OCI-LY7 (cell line): ENCODE results near the gene PPM1H. TPM values are rescaled to one million over a fixed set of nuclear protein-coding genes. Genes with fewer than 3 reads are reported as not detected.

Experiments
- BruUV-seq: library from RNA; stranded (reverse); fragments of 400-500 nt; replicated peaks from 2 replicates; lab custom pipeline; 2021; lab: Mats Ljungman, UMichigan
- CTCF ChIA-PET: fragments of 300-600 bp; sonication (Branson Sonifier 250); formaldehyde crosslinking; loops from one replicate; lab custom pipeline; 2022; ENCODE audit warnings: antibody characterized with exemption; ENCODE audit not compliant: unreplicated experiment; lab: Charles Lee
- POLR2A ChIA-PET: fragments of 300-600 bp; sonication (Branson Sonifier 250); formaldehyde crosslinking; loops from one replicate; lab custom pipeline; 2022; ENCODE audit warnings: antibody characterized with exemption; lab: Charles Lee
- DNase-seq: peaks from one replicate; pipeline ENCODE4 v3.0.0-alpha.2; 2015; ENCODE audit warnings: low spot score
- H2AFZ ChIP-seq: fragments of 200-600 bp; sonication (generic), shearing (Covaris generic); 2 replicates; pipeline ENCODE4 v1.6.1; 2014; ENCODE audit warnings: mild to moderate bottlenecking, antibody characterized with exemption, low read length, moderate library complexity
- H3K27ac ChIP-seq: fragments of 200-600 bp; sonication (generic); 2 replicates; pipeline ENCODE4 v1.5.1; 2014; ENCODE audit warnings: mixed run types, low read depth, mild to moderate bottlenecking, moderate library complexity, low read length, inconsistent platforms; ENCODE audit not compliant: poor library complexity, severe bottlenecking
- H3K36me3 ChIP-seq: fragments of 200-600 bp; sonication (generic); 2 replicates; pipeline ENCODE4 v1.6.1; 2014; ENCODE audit warnings: mild to moderate bottlenecking, antibody characterized with exemption, low read length, moderate library complexity, mixed read lengths; ENCODE audit not compliant: insufficient read depth
- H3K4me1 ChIP-seq: fragments of 200-600 bp; sonication (generic); 2 replicates; pipeline ENCODE4 v1.5.1; 2014; ENCODE audit warnings: mild to moderate bottlenecking, low read length; ENCODE audit not compliant: insufficient read depth, poor library complexity, severe bottlenecking
- H3K4me2 ChIP-seq: fragments of 200-600 bp; sonication (generic); 2 replicates; pipeline ENCODE4 v1.6.1; 2014; ENCODE audit warnings: mild to moderate bottlenecking, low read length
- H3K4me3 ChIP-seq: fragments of 200-600 bp; sonication (generic); 2 replicates; pipeline ENCODE4 v1.5.1; 2014; ENCODE audit warnings: mild to moderate bottlenecking, low read depth, low read length; ENCODE audit not compliant: poor library complexity, severe bottlenecking
- H3K79me2 ChIP-seq: fragments of 200-600 bp; sonication (generic); 2 replicates; pipeline ENCODE4 v1.6.1; 2016; ENCODE audit warnings: low read depth, mild to moderate bottlenecking, low read length, moderate library complexity, mixed read lengths; ENCODE audit not compliant: insufficient read depth
- H3K9me2 ChIP-seq: fragments of 200-600 bp; sonication (generic); 2 replicates; pipeline ENCODE4 v1.6.1; 2016; ENCODE audit warnings: mild to moderate bottlenecking, low read length, mixed read lengths; ENCODE audit not compliant: insufficient read depth
- H3K9me3 ChIP-seq: fragments of 200-600 bp; sonication (generic); 2 replicates; pipeline ENCODE4 v1.6.1; 2014; ENCODE audit warnings: mild to moderate bottlenecking, mixed run types, low read length, mixed read lengths
- H4K20me1 ChIP-seq: fragments of 200-600 bp; sonication (generic); 2 replicates; pipeline ENCODE4 v1.6.1; 2014; ENCODE audit warnings: mild to moderate bottlenecking, antibody characterized with exemption, low read length, moderate library complexity, mixed read lengths; ENCODE audit not compliant: insufficient read depth
- EZH2phosphoT487 ChIP-seq: fragments of 200-600 bp; sonication (generic); IDR thresholded peaks from 2 replicates; pipeline ENCODE4 v1.6.1; 2018; ENCODE audit warnings: low read depth, borderline replicate concordance, mild to moderate bottlenecking, mixed run types, antibody characterized with exemption, low read length, moderate library complexity, mixed read lengths
- intact Hi-C: fragments of 100-400 bp; cut with micrococcal nuclease; formaldehyde crosslinking; loops from one replicate; pipeline ENCODE4 v1.10.0; 2022; ENCODE audit not compliant: unreplicated experiment
- total RNA-seq, 2 experiments: library from RNA; depleted of rRNA in 1 of 2; stranded (reverse); fragments of >200 nt in 1 of 2; shearing (Covaris generic) in 1 of 2; gene quantifications; 2 replicates each; pipeline ENCODE4 v1.2.3, GENCODE V29; 2014 to 2022
- TF ChIP-seq, protein P1 (sequence below): fragments of 200-600 bp; sonication (generic); conservative IDR thresholded peaks from 2 replicates; pipeline ENCODE4 v1.5.1; 2014; ENCODE audit warnings: mild to moderate bottlenecking, antibody characterized with exemption, low read length, moderate library complexity, mixed read lengths

Gene PPM1H
- total RNA-seq, 2 experiments from 2014 or later: 2.0 to 3.4 TPM

DNA sequence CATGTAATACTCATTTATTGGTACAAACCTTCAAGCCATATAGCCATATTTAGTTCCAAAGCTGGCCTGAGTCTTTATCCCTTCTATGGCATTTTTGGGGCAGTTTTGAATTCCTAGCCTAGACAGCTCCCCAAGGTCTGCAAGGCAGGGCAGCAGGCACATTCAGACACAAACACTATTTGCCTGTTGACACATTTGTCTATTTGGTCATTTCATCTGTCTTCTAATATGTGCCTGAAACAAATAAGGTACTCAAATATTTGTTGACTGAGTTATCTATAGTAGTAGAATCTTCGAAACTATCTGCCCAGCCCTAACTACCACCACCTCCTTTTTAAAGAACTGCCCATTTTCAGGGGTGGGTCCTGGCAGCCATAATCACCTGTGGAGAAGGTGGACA lies 9.3 kb downstream of the PPM1H start:
- no peaks in the 10 kb centered on the region for H4K20me1 ChIP-seq
- intact Hi-C loops: no loop called here
- no peaks in the 10 kb centered on the region for H3K9me2 ChIP-seq
- TF ChIP-seq EZH2phosphoT487: no peak
- TF ChIP-seq, protein P1, sequence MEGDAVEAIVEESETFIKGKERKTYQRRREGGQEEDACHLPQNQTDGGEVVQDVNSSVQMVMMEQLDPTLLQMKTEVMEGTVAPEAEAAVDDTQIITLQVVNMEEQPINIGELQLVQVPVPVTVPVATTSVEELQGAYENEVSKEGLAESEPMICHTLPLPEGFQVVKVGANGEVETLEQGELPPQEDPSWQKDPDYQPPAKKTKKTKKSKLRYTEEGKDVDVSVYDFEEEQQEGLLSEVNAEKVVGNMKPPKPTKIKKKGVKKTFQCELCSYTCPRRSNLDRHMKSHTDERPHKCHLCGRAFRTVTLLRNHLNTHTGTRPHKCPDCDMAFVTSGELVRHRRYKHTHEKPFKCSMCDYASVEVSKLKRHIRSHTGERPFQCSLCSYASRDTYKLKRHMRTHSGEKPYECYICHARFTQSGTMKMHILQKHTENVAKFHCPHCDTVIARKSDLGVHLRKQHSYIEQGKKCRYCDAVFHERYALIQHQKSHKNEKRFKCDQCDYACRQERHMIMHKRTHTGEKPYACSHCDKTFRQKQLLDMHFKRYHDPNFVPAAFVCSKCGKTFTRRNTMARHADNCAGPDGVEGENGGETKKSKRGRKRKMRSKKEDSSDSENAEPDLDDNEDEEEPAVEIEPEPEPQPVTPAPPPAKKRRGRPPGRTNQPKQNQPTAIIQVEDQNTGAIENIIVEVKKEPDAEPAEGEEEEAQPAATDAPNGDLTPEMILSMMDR: no peak
- no peaks in the 10 kb centered on the region for H3K79me2 ChIP-seq
- no peaks in the 10 kb centered on the region for H3K36me3 ChIP-seq
- no peak overlapping the region for H3K4me3 ChIP-seq
- no TSS peak for BruUV-seq
- H3K4me1 ChIP-seq: no peaks in the 10 kb centered on the region
- no peak overlapping the region for H3K4me2 ChIP-seq
- CTCF ChIA-PET: no interaction called here
- no peaks in the 10 kb centered on the region for H3K9me3 ChIP-seq
- H3K27ac ChIP-seq: no peak overlapping the region
- no peak overlapping the region for H2AFZ ChIP-seq
- no peak for DNase-seq
- POLR2A ChIA-PET: interaction anchor here (0.6 to 1.2 kb wide), 2 partner anchors 12 to 928 kb away, joined by 3 to 4 read pairs; no protein-coding TSS in a partner anchor

DNA sequence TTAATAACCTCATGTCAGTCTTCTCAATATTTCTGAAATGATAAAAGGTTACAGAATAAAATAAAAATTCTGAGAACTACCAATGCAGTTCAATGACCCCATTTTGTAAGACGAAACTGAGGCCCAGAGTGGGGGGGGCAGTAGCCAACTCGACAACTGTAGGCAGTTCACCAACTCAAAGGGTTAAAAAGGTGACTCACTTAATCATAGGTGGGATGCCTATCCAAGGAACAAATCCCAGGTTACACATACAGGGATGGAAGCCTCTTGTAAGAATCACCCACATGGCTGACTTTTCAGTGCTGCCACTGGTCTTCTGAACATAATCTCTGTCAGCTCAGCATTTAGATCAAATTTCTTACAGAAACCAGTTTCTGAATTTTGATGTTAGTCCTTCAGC lies 10.9 kb downstream of the PPM1H start:
- H3K4me1 ChIP-seq: no peaks in the 10 kb centered on the region
- no peak overlapping the region for H3K4me2 ChIP-seq
- H3K4me3 ChIP-seq: no peak overlapping the region
- H3K27ac ChIP-seq: no peak overlapping the region
- no peaks in the 10 kb centered on the region for H3K9me2 ChIP-seq
- intact Hi-C loops: no loop called here
- BruUV-seq: no TSS peak
- H3K79me2 ChIP-seq: no peaks in the 10 kb centered on the region
- CTCF ChIA-PET: no interaction called here
- TF ChIP-seq, protein P1: no peak
- TF ChIP-seq EZH2phosphoT487: no peak
- H4K20me1 ChIP-seq: no peaks in the 10 kb centered on the region
- no peak for DNase-seq
- H3K36me3 ChIP-seq: no peaks in the 10 kb centered on the region
- POLR2A ChIA-PET: no interaction called here
- H3K9me3 ChIP-seq: no peaks in the 10 kb centered on the region
- no peak overlapping the region for H2AFZ ChIP-seq

DNA sequence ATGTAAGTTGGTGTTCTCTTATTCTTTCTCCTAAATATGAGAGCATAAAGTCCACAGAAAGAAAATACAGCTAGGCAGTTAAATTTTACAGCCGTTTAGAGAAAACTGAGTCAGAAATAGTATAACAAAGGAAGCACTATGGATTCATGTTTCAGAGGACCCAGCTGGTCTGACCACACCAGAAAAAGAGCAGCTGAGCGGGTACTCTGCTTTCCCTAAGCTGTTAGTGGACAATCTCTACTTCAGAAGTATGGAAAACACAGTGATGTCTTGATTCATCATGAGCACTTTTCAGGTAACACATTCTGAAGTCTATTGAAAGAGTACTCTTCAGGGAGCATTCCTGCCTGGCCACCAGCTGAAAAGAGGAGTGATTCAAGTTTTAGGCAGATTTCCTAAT lies 12.4 kb downstream of the PPM1H start:
- no peaks in the 10 kb centered on the region for H4K20me1 ChIP-seq
- no peaks in the 10 kb centered on the region for H3K9me3 ChIP-seq
- BruUV-seq: no TSS peak
- H3K79me2 ChIP-seq: no peaks in the 10 kb centered on the region
- ChIA-PET POLR2A (interaction anchor here (1.1 kb wide), 1 partner anchor 10 kb away, joined by 4 read pairs; no protein-coding TSS in a partner anchor), CTCF (no interaction called here)
- no peak for DNase-seq
- no peak for TF ChIP-seq EZH2phosphoT487
- TF ChIP-seq, protein P1: no peak
- no peaks in the 10 kb centered on the region for H3K9me2 ChIP-seq
- H3K4me3 ChIP-seq: no peak overlapping the region
- intact Hi-C loops: no loop called here
- H3K4me1 ChIP-seq: no peaks in the 10 kb centered on the region
- no peak overlapping the region for H2AFZ ChIP-seq
- H3K4me2 ChIP-seq: no peak overlapping the region
- no peak overlapping the region for H3K27ac ChIP-seq
- H3K36me3 ChIP-seq: no peaks in the 10 kb centered on the region
